Stimulated activated CD4-positive, alpha-beta T cell treated with anti-CD3 and anti-CD28 coated beads, TNF-alpha, amount 100 ng/mL, for 4 hours (primary cell): ENCODE measurements around the gene MCC.

Experiments used
- DNase-seq, 3 experiments: peaks; one replicate each; pipeline ENCODE4 v3.0.0-alpha.2; 2020; ENCODE audit warnings: low read depth in 3 of 3

Gene MCC

GRCh38 chr5:113112435-113112834, 375.8 kb downstream of the MCC start:
- DNase-seq, result no peak

- DNase-seq, result no peak
Observed at GRCh38 chr5:113110117-113110516, 378.1 kb downstream of the MCC start.

- DNase-seq, result no peak
Observed at GRCh38 chr5:113109344-113109743, 378.9 kb downstream of the MCC start.

GRCh38 chr5:113108485-113108884, 379.8 kb downstream of the MCC start:
- no peak for DNase-seq

- DNase-seq, result no peak
Observed at GRCh38 chr5:113106821-113107220, 381.4 kb downstream of the MCC start.

GRCh38 chr5:113105693-113106280, 382.5 kb downstream of the MCC start:
- no peak for DNase-seq

- no peak for DNase-seq
Observed at GRCh38 chr5:113103330-113103729, 384.9 kb downstream of the MCC start.

- no peak for DNase-seq
Observed at GRCh38 chr5:113102121-113102531, 386.1 kb downstream of the MCC start.

GRCh38 chr5:113100981-113101380, 387.3 kb downstream of the MCC start:
- DNase-seq, result no peak

- no peak for DNase-seq
Observed at GRCh38 chr5:113099822-113100221, 388.4 kb downstream of the MCC start.

GRCh38 chr5:113098378-113098777, 389.9 kb downstream of the MCC start:
- DNase-seq, result no peak

GRCh38 chr5:113095831-113096230, 392.4 kb downstream of the MCC start:
- DNase-seq, result no peak

GRCh38 chr5:113093558-113093957, 394.7 kb downstream of the MCC start:
- no peak for DNase-seq

GRCh38 chr5:113092683-113093082, 395.6 kb downstream of the MCC start:
- no peak for DNase-seq

GRCh38 chr5:113091622-113092021, 396.6 kb downstream of the MCC start:
- DNase-seq, result no peak

GRCh38 chr5:113090336-113091106, 397.7 kb downstream of the MCC start:
- DNase-seq, result no peak

GRCh38 chr5:113089653-113090335, 398.5 kb downstream of the MCC start:
- no peak for DNase-seq

GRCh38 chr5:113087976-113088514, 400.2 kb downstream of the MCC start:
- DNase-seq, result no peak

GRCh38 chr5:113085880-113086409, 402.3 kb downstream of the MCC start:
- DNase-seq, result no peak

- no peak for DNase-seq
Observed at GRCh38 chr5:113085084-113085414, 403.2 kb downstream of the MCC start.

- DNase-seq, result no peak
Observed at GRCh38 chr5:113084402-113085083, 403.7 kb downstream of the MCC start.

GRCh38 chr5:113083481-113083880, 404.8 kb downstream of the MCC start:
- no peak for DNase-seq
